Keratinocyte (primary cell): ENCODE results near the gene FNIP2. TPM values are rescaled to one million over a fixed set of nuclear protein-coding genes. Genes with fewer than 3 reads are reported as not detected.

Experiments
- DNase-seq: peaks from one replicate; pipeline ENCODE4 v3.0.0-alpha.2; 2011; ENCODE audit warnings: low read depth, missing footprints, low spot score
- FAIRE-seq: peaks from 2 replicates; lab custom pipeline; 2011; peaks lifted over from hg19 to GRCh38; lab: Jason Lieb, UNC
- H2AFZ ChIP-seq: 2 replicates; pipeline ENCODE4 v1.6.0; 2012; ENCODE audit warnings: low read length, control low read depth, inconsistent platforms; ENCODE audit not compliant: control insufficient read depth
- H3K27ac ChIP-seq: 2 replicates; pipeline ENCODE4 v1.5.1; 2011; ENCODE audit warnings: low read length; ENCODE audit not compliant: control insufficient read depth, insufficient read depth
- H3K27me3 ChIP-seq: 3 replicates; pipeline ENCODE4 v1.6.0; 2011; ENCODE audit warnings: low read length; ENCODE audit not compliant: control insufficient read depth, insufficient read depth; ENCODE audit errors: extremely low read depth
- H3K36me3 ChIP-seq, 2 experiments: 2 replicates in 1 of 2; 3 replicates in 1 of 2; pipeline ENCODE4 v1.5.1; 2011; ENCODE audit warnings: low read length in 2 of 2, mild to moderate bottlenecking in 1 of 2; ENCODE audit not compliant: control insufficient read depth in 2 of 2, insufficient read depth in 2 of 2; ENCODE audit errors: extremely low read depth in 1 of 2
- H3K4me1 ChIP-seq: 3 replicates; pipeline ENCODE4 v1.5.1; 2011; ENCODE audit warnings: low read length; ENCODE audit not compliant: control insufficient read depth, insufficient read depth; ENCODE audit errors: extremely low read depth
- H3K4me2 ChIP-seq: 3 replicates; pipeline ENCODE4 v1.6.0; 2011; ENCODE audit warnings: low read depth, low read length; ENCODE audit not compliant: control insufficient read depth, insufficient read depth; ENCODE audit errors: extremely low read depth
- H3K4me3 ChIP-seq, 3 experiments: fragments of 200-600 bp in 1 of 3; sonication (generic) in 1 of 3; 2 replicates in 2 of 3; 3 replicates in 1 of 3; pipeline ENCODE4 v1.5.1; 2011 to 2016; ENCODE audit warnings: low read length in 3 of 3, mild to moderate bottlenecking in 3 of 3, control low read depth in 2 of 3, inconsistent platforms in 1 of 3, low read depth in 1 of 3, mixed read lengths in 1 of 3, mixed run types in 1 of 3, moderate library complexity in 1 of 3; ENCODE audit not compliant: control insufficient read depth in 2 of 3, insufficient read depth in 2 of 3; ENCODE audit errors: extremely low read depth in 1 of 3
- H3K79me2 ChIP-seq: 2 replicates; pipeline ENCODE4 v1.6.0; 2012; ENCODE audit warnings: low read length; ENCODE audit not compliant: control insufficient read depth, insufficient read depth
- H3K9ac ChIP-seq: 3 replicates; pipeline ENCODE4 v1.6.0; 2011; ENCODE audit warnings: low read length; ENCODE audit not compliant: control insufficient read depth, insufficient read depth; ENCODE audit errors: extremely low read depth
- H3K9me1 ChIP-seq: 3 replicates; pipeline ENCODE4 v1.6.0; 2011; ENCODE audit warnings: low read length; ENCODE audit not compliant: control insufficient read depth, insufficient read depth; ENCODE audit errors: extremely low read depth
- H3K9me3 ChIP-seq: 2 replicates; pipeline ENCODE4 v1.5.1; 2012; ENCODE audit warnings: low read depth, low read length; ENCODE audit not compliant: control insufficient read depth
- H4K20me1 ChIP-seq: 3 replicates; pipeline ENCODE4 v1.6.0; 2011; ENCODE audit warnings: low read length; ENCODE audit not compliant: control insufficient read depth, insufficient read depth; ENCODE audit errors: extremely low read depth
- CTCF ChIP-seq, 3 experiments: IDR thresholded peaks in 1 of 3; conservative IDR thresholded peaks in 1 of 3; optimal IDR thresholded peaks in 1 of 3; 2 replicates in 2 of 3; 3 replicates in 1 of 3; pipeline versions ENCODE3 to v1.5.1; 2011; ENCODE audit warnings: low read length in 3 of 3, mild to moderate bottlenecking in 3 of 3, moderate library complexity in 2 of 3, control low read depth in 1 of 3, inconsistent platforms in 1 of 3; ENCODE audit not compliant: insufficient read depth in 2 of 3; ENCODE audit errors: extremely low read depth in 1 of 3
- EZH2 ChIP-seq: IDR thresholded peaks from one replicate; pipeline ENCODE4 v1.6.1; 2012; ENCODE audit warnings: inconsistent platforms, mild to moderate bottlenecking, low read length, moderate library complexity
- dilution Hi-C: fragments of 300-500 bp; cut with MboI; formaldehyde crosslinking; loops from one replicate; pipeline ENCODE4 v1.7.0; 2020; ENCODE audit warnings: low sequenced_read_pairs; ENCODE audit not compliant: extremely low pct_ligation_motif_present
- polyA plus RNA-seq, 5 experiments: library from polyadenylated mRNA; depleted of rRNA in 3 of 5; stranded (reverse) in 3 of 5; stranded (forward) in 1 of 5; unstranded in 1 of 5; fragments of >200 nt; gene quantifications; 1 replicate in 1 of 5; 2 replicates in 3 of 5; 3 replicates in 1 of 5; pipeline versions ENCODE4 v1.2.1 to v1.2.3, GENCODE V29; 2011 to 2012; ENCODE audit warnings: missing spikeins in 2 of 5, low read depth in 1 of 5, low replicate concordance in 1 of 5

FNIP2 gene
- polyA plus RNA-seq, 1 donor (not counting 4 experiments of a cell fraction or from before 2014, with no cell fraction given) = 6.2 TPM

GRCh38 chr4:158929939-158930638, 161.3 kb downstream of the FNIP2 start:
- no peaks in the 10 kb centered on the region for H3K27me3 ChIP-seq
- dilution Hi-C loops = no loop called here
- no peak for TF ChIP-seq EZH2
- TF ChIP-seq CTCF (optimal IDR thresholded peaks at IDR 0.05 in 1 of 3, IDR thresholded peaks at IDR 0.05 in 1 of 3, conservative IDR thresholded peaks at IDR 0.05 in 1 of 3; ENCODE audit: extremely low read depth in 1 of 3, insufficient read depth in 2 of 3, low read length in 3 of 3) = no peak
- H4K20me1 ChIP-seq = no peaks in the 10 kb centered on the region
- FAIRE-seq (no peak), DNase-seq (no peak)
- no peaks in the 10 kb centered on the region for H3K9me3 ChIP-seq
- H3K36me3 ChIP-seq = no peaks in the 10 kb centered on the region
- no peaks in the 10 kb centered on the region for H3K4me1 ChIP-seq
- no peak overlapping the region for H3K9ac ChIP-seq
- H3K27ac ChIP-seq = no peak overlapping the region
- H3K4me2 ChIP-seq = no peak overlapping the region
- no peaks in the 10 kb centered on the region for H3K79me2 ChIP-seq
- H3K4me3 ChIP-seq = no peak overlapping the region
- H3K9me1 ChIP-seq = no peaks in the 10 kb centered on the region
- peak overlapping the region; percentile 8 for H2AFZ ChIP-seq

- Histone ChIP-seq H3K9ac (no peak overlapping the region), H3K27ac (no peak overlapping the region), H3K79me2 (no peaks in the 10 kb centered on the region), H3K36me3 (no peaks in the 10 kb centered on the region), H3K4me2 (no peak overlapping the region), H3K4me3 (no peak overlapping the region), H3K9me3 (no peaks in the 10 kb centered on the region), H3K27me3 (no peaks in the 10 kb centered on the region), H3K4me1 (no peaks in the 10 kb centered on the region), H4K20me1 (no peaks in the 10 kb centered on the region), H3K9me1 (no peaks in the 10 kb centered on the region), H2AFZ (no peak overlapping the region)
- TF ChIP-seq EZH2 (no peak), CTCF (optimal IDR thresholded peaks at IDR 0.05 in 1 of 3, IDR thresholded peaks at IDR 0.05 in 1 of 3, conservative IDR thresholded peaks at IDR 0.05 in 1 of 3; ENCODE audit: extremely low read depth in 1 of 3, insufficient read depth in 2 of 3, low read length in 3 of 3) (no peak)
- FAIRE-seq (no peak), DNase-seq (no peak)
- dilution Hi-C loops = no loop called here
Measured at GRCh38 chr4:158930639-158930972, 161.8 kb downstream of the FNIP2 start.
